Neural progenitor cell (in vitro differentiated cells): ENCODE data around the gene NXN.

Experiments
- CTCF ChIP-seq: fragments of 200-600 bp; sonication (generic); IDR thresholded peaks from 2 replicates; pipeline ENCODE4 v1.5.1; 2017; ENCODE audit warnings: antibody characterized with exemption, mild to moderate bottlenecking
- EZH2 ChIP-seq: fragments of 200-600 bp; sonication (generic); IDR thresholded peaks from 2 replicates; pipeline ENCODE4 v1.6.1; 2017; ENCODE audit warnings: antibody characterized with exemption, mild to moderate bottlenecking, moderate library complexity

DNA sequence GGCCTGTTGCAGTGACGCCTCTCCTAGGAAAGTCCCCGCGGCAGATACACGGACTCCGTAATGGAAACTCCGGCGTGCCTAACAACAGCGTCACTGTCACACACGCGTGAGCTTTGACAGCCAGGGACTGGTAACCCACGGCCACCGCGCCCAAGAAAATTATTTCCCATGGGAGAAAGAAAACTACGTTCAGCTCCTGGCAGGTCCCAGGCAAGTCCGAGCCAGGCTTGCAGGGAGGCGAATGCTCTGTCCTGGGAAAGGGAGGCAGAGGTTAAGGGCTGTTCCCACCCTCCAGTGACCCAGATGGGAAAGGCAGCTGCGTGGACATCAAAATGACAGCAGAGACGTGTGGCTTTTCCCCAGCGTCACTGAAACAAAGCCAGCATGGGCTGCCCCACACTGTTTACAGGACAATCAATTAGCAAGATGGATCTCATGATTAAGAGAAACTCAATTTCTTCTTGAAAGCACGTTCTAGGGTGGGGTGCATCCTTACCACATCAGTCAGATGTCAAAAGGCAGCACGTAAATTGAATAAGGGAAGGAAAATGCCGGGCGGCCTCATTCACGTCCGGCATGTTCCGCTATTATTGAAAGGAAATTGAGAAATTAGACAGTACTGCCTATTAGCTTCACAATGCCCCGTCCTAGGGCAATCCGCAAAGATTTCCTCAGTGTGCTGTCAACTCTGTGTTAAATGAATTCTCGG lies 82.5 kb downstream of the NXN start:
- TF ChIP-seq EZH2 (no peak), CTCF (no peak)
